Esophagus muscularis mucosa (tissue), 4 donors: ENCODE measurements around the gene TBCD. TPM values are rescaled to one million over a fixed set of nuclear protein-coding genes. Genes with fewer than 3 reads are reported as not detected.
"Not testable (repeated sequence)": the region's sequence is repeated elsewhere in the genome, so short reads cannot be mapped to it uniquely, and the experiment has no call there.

Experiments used
- DNase-seq: peaks from one replicate; pipeline ENCODE4 v3.0.0-alpha.2; 2017; ENCODE audit errors: extremely low spot score
- H3K27ac ChIP-seq, 4 donors: fragments of 200-600 bp; sonication (generic); replicated peaks in 1 of 4; 1 replicate in 3 of 4; 2 replicates in 1 of 4; pipeline ENCODE4 v1.5.1; 2016 to 2019; ENCODE audit warnings: mild to moderate bottlenecking in 1 of 4
- H3K27me3 ChIP-seq, 4 donors: fragments of 200-600 bp; sonication (generic); one replicate each; pipeline versions ENCODE4 v1.5.1 to v1.6.0; 2016 to 2019
- H3K36me3 ChIP-seq, 4 donors: fragments of 200-600 bp; sonication (generic); one replicate each; pipeline ENCODE4 v1.5.1; 2016 to 2019
- H3K4me1 ChIP-seq, 4 donors: fragments of 200-600 bp; sonication (generic); one replicate each; pipeline ENCODE4 v1.5.1; 2016 to 2019
- H3K4me3 ChIP-seq, 4 donors: fragments of 200-600 bp; sonication (generic); 1 replicate in 2 of 4; 2 replicates in 2 of 4; pipeline ENCODE4 v1.5.1; 2016 to 2019; ENCODE audit warnings: mild to moderate bottlenecking in 4 of 4, moderate library complexity in 1 of 4
- H3K9me3 ChIP-seq, 4 donors: fragments of 200-600 bp; sonication (generic); 1 replicate in 3 of 4; 2 replicates in 1 of 4; pipeline ENCODE4 v1.5.1; 2016 to 2019
- EP300 ChIP-seq: sonication (generic); formaldehyde crosslinking; IDR thresholded peaks from one replicate; pipeline ENCODE4 v1.6.1; 2017; ENCODE audit warnings: antibody characterized with exemption
- POLR2A ChIP-seq: fragments of 450-650 bp; IDR thresholded peaks from one replicate; pipeline ENCODE4 v1.6.1; 2017; ENCODE audit warnings: antibody characterized with exemption, moderate library complexity, mild to moderate bottlenecking, low read depth
- POLR2AphosphoS5 ChIP-seq, 2 donors: sonication (generic); formaldehyde crosslinking; IDR thresholded peaks; one replicate each; pipeline ENCODE4 v1.6.1; 2017; ENCODE audit warnings: antibody characterized with exemption in 2 of 2
- WGBS: methylation state at CpG from one replicate; pipeline ENCODE4 v1.1.5; 2018; 5-methylcytosine and 5-hydroxymethylcytosine counted together
- intact Hi-C: fragments of 100-400 bp; cut with DNase I; formaldehyde crosslinking; loops from one replicate; pipeline ENCODE4 v1.15.1; 2023
- total RNA-seq, 4 donors: library from RNA; depleted of rRNA; stranded (reverse); fragments of >200 nt; gene quantifications; one replicate each; pipeline versions ENCODE4 v1.1.0 to v1.2.1, GENCODE V29; 2016
- TF ChIP-seq, protein P1 (sequence below), 3 experiments: fragments of 200-600 bp in 2 of 3; fragments of 450-650 bp in 1 of 3; sonication (generic) in 2 of 3; IDR thresholded peaks; one replicate each; pipeline ENCODE4 v1.5.1; 2017 to 2019; ENCODE audit warnings: antibody characterized with exemption in 3 of 3, mild to moderate bottlenecking in 2 of 3, moderate library complexity in 1 of 3

Gene TBCD
- total RNA-seq, 4 donors from 2014 or later: 38.1 to 56.7 (median 53.6) TPM

DNA sequence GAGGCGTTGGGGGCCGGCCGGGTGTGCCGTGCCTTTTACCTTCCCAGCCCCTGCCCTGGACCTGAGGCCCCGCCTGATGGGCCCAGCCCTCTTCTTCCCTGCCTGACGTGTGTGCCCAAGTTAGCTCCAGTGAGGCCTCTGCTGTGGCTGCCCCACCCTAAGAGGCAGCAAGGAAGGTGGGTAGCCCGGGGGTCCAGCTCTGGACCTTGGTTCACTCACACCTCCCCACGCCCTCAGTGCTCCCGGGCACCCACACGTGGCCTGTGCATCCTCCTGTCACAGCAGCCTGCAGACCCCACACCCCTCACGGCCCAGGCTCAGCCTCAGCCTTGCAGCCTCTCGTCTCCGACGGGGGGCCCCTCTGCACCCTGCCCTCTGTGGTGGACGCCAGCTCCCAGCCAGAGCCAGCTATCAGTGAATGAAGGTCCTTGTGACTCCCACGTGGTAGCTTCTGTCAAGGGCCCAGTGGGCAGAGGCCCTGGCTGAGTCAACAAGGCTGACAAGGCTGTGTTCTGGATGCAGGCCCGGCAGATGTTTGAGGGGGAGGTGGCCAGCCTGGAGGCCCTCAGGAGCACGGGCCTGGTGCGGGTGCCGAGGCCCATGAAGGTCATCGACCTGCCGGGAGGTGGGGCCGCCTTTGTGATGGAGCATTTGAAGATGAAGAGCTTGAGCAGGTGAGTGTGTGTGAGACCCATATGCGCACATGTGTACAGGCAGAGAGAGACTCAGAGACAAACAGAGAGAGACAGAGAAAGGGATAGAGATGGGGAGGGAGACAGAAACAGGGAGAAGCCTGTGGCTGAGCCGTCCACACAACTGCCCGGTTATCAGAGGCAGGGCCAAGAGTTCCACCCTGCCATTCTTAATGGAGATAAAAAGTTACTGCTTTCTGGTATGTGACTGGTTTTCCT, 13.6 kb upstream of the TBCD start:
- H3K4me3 ChIP-seq: no peak overlapping the region

DNA sequence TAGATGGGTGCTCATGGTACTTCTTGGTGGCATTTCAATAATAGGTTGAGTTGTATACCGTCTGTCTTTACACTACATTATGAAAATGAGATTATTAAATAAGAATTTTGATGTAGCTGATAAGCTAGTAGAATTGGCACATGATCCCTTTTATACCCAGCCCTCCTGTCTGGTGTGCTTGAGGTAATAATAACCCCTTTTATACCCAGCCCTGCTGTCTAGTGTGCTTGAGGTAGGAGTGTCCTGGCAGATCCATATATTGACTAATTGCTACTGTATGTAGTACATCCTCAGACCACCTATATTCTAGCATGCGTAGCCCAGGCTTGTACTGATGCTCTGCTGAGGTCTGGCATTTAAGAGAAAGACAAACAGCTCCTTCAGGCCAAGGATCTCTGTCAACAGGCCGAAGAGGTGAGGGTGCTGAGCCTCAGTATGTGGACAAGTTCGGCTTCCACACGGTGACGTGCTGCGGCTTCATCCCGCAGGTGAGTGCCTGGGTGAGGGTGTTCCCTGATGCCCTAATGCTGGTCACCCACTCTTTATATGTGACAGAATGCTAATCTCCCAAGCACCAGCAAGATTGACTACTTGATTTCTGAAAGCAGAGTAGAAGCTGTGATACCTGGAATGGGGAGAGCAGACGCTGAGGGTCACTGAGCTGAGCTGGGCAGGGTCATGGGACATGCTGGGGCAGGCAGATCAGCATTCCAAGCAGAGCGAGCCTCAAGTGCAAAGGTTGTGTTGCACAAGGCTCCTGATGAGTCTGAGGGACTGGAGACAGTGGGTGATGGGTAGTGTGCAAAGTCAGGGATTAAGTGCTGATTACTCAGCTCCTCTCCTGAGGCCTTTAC, 10.7 kb upstream of the TBCD start:
- Histone ChIP-seq H3K27me3 (no peaks in the 10 kb centered on the region), H3K9me3 (peaks cover 0 to 8% (median 2%) of the 10 kb centered on the region in 4 donors), H3K36me3 (peaks cover 41 to 64% (median 53%) of the 10 kb centered on the region in 4 donors), H3K27ac (no peak overlapping the region), H3K4me3 (no peak overlapping the region), H3K4me1 (peaks cover 3 to 19% (median 17%) of the 10 kb centered on the region in 4 donors)
- 96% methylated on average over 10 of the region's 10 CpGs for WGBS
- intact Hi-C loops: no loop called here
- no peak for DNase-seq
- TF ChIP-seq, protein P1, sequence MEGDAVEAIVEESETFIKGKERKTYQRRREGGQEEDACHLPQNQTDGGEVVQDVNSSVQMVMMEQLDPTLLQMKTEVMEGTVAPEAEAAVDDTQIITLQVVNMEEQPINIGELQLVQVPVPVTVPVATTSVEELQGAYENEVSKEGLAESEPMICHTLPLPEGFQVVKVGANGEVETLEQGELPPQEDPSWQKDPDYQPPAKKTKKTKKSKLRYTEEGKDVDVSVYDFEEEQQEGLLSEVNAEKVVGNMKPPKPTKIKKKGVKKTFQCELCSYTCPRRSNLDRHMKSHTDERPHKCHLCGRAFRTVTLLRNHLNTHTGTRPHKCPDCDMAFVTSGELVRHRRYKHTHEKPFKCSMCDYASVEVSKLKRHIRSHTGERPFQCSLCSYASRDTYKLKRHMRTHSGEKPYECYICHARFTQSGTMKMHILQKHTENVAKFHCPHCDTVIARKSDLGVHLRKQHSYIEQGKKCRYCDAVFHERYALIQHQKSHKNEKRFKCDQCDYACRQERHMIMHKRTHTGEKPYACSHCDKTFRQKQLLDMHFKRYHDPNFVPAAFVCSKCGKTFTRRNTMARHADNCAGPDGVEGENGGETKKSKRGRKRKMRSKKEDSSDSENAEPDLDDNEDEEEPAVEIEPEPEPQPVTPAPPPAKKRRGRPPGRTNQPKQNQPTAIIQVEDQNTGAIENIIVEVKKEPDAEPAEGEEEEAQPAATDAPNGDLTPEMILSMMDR (IDR thresholded peaks at IDR 0.05): no peak
- TF ChIP-seq POLR2A: no peak
- no peak for TF ChIP-seq POLR2AphosphoS5 (IDR thresholded peaks at IDR 0.05)
- no peak for TF ChIP-seq EP300

More for the DNA sequence above, 13.6 kb upstream of the TBCD start:
- Histone ChIP-seq H3K27ac (no peak overlapping the region), H3K27me3 (no peaks in the 10 kb centered on the region), H3K4me1 (peaks cover 10 to 35% (median 30%) of the 10 kb centered on the region in 4 donors), H3K36me3 (peaks cover 37 to 53% (median 48%) of the 10 kb centered on the region in 4 donors), H3K9me3 (peaks cover 0 to 14% (median 2%) of the 10 kb centered on the region in 4 donors)
- 84% methylated on average over 15 of the region's 26 CpGs for WGBS
- intact Hi-C loops: no loop called here
- no peak for DNase-seq
- TF ChIP-seq POLR2AphosphoS5 (IDR thresholded peaks at IDR 0.05): no peak

DNA sequence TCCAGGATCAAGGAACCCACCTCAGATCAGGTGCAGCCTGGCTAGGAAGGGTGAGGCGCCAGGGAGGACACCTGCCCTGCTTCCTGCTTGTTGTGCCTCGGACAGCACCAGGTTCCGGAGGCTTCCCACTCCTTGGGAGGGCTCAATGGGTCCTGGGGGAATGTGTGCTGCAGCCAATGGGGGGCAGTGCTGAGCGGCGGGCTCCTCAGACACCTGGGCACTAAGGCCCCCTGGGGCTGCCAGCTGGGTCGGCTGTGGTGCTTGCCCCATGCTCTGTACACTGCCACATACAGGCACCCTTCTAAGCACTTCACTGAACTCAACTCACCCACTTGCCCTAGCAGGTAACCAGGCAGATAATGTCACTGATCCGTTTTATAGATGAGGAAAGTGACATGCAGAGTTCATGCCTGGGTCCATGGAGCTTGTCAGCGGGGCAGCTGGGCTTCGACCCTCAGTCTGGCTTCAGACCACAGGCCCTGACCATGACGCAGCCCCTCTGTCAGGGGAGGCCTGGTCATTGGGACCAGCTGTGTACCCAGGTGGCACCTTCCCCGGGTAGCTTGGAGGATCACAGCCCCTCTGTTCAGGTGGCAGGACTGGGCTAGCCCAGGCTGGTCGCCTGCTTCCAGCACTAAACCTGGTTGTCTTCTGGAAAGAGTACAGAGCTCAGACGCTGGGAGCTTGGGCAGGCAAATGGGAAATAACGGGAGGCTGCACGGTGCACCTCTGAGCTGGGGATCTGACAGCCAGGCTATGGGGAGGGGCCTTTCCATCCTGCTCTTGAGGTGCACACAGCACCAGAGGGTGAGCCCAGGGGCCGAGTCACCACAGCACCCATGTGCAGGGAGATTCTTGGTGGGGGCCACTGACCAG, 8.3 kb upstream of the TBCD start:
- 96% methylated on average over 14 of the region's 16 CpGs for WGBS
- intact Hi-C loops: no loop called here

DNA sequence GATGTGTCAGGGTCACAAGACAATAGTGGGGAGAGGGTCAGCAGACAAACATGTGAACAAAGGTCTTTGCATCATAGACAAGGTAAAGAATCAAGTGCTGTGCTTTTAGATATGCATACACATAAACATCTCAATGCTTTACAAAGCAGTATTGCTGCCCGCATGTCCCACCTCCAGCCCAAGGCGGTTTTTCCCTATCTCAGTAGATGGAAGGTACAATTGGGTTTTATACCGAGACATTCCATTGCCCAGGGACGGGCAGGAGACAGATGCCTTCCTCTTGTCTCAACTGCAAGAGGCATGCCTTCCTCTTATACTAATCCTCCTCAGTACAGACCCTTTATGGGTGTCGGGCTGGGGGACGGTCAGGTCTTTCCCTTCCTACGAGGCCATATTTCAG, 7.1 kb upstream of the TBCD start:
- H3K27ac ChIP-seq, H3K4me3 ChIP-seq, H3K27me3 ChIP-seq, DNase-seq, H3K4me1 ChIP-seq, intact Hi-C loops: not testable (repeated sequence)
- Histone ChIP-seq H3K36me3 (peaks cover 37 to 51% (median 43%) of the 10 kb centered on the region in 4 donors), H3K9me3 (peaks cover 0 to 12% (median 2%) of the 10 kb centered on the region in 4 donors)
- 77% methylated on average over 7 of the region's 7 CpGs for WGBS

More for the DNA sequence above, 8.3 kb upstream of the TBCD start:
- Histone ChIP-seq H3K27ac (no peak overlapping the region), H3K4me3 (no peak overlapping the region), H3K4me1 (no peaks in the 10 kb centered on the region), H3K36me3 (peaks cover 41 to 56% (median 49%) of the 10 kb centered on the region in 4 donors), H3K9me3 (peaks cover 0 to 12% (median 2%) of the 10 kb centered on the region in 4 donors), H3K27me3 (no peaks in the 10 kb centered on the region)
- TF ChIP-seq POLR2AphosphoS5 (IDR thresholded peaks at IDR 0.05) (no peak), EP300 (no peak), POLR2A (no peak)
- TF ChIP-seq, protein P1 (IDR thresholded peaks at IDR 0.05): no peak
- no peak for DNase-seq

DNA sequence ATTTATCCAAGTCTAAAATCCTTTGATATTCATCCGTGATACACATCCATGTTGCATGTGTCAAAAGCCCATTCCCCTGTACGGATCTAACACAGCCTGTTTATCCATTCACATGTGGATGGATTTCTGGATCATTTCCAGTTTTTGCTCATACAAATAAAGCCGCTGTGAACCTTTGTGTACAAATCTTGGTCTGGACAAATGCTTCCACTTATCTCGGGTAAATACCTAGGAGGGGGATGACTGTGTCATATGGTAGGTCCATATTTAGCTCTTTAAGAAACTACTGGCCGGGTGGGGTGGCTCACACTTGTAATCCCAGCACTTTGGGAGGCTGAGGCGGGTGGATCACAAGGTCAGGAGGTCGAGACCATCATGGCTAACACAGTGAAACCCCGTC, 6.3 kb upstream of the TBCD start:
- WGBS: 88% methylated on average over 8 of the region's 8 CpGs
- intact Hi-C loops: no loop called here
- H3K27me3 ChIP-seq: no peaks in the 10 kb centered on the region
- H3K4me1 ChIP-seq: no peaks in the 10 kb centered on the region
- no peak overlapping the region for H3K4me3 ChIP-seq
- no peak for TF ChIP-seq POLR2A
- H3K36me3 ChIP-seq: peaks cover 29 to 43% (median 36%) of the 10 kb centered on the region in 4 donors
- no peak overlapping the region for H3K27ac ChIP-seq
- no peak for DNase-seq
- peaks cover 0 to 11% (median 2%) of the 10 kb centered on the region in 4 donors for H3K9me3 ChIP-seq
